HUES64 (cell line): ENCODE results near the gene OR1I1.

Experiments
- H3K27ac ChIP-seq: 2 replicates; pipeline ENCODE4 v1.7.0; 2013; ENCODE audit warnings: low read depth, low read length, inconsistent platforms
- H3K27me3 ChIP-seq: 2 replicates; pipeline ENCODE4 v1.6.1; 2013; ENCODE audit warnings: mild to moderate bottlenecking, low read length; ENCODE audit not compliant: insufficient read depth
- H3K36me3 ChIP-seq: 2 replicates; pipeline ENCODE4 v1.6.1; 2013; ENCODE audit warnings: mild to moderate bottlenecking, low read length; ENCODE audit not compliant: insufficient read depth
- H3K4me1 ChIP-seq: 2 replicates; pipeline ENCODE4 v1.6.1; 2013; ENCODE audit warnings: mild to moderate bottlenecking, low read length, moderate library complexity; ENCODE audit not compliant: insufficient read depth
- H3K4me3 ChIP-seq: 2 replicates; pipeline ENCODE4 v1.5.1; 2013; ENCODE audit warnings: mild to moderate bottlenecking, low read length, moderate library complexity
- H3K9ac ChIP-seq: 2 replicates; pipeline ENCODE4 v1.6.1; 2013; ENCODE audit warnings: mild to moderate bottlenecking, low read depth, low read length
- H3K9me3 ChIP-seq: 2 replicates; pipeline ENCODE4 v1.6.1; 2013; ENCODE audit warnings: low read depth, low read length; ENCODE audit not compliant: insufficient read depth
- WGBS: fragments of 150-250, 120-280 bp; methylation state at CpG from one replicate; pipeline ENCODE4 v1.1.7; 2013; ENCODE audit warnings: missing lambda C conversion rate; 5-methylcytosine and 5-hydroxymethylcytosine counted together

Gene OR1I1

DNA sequence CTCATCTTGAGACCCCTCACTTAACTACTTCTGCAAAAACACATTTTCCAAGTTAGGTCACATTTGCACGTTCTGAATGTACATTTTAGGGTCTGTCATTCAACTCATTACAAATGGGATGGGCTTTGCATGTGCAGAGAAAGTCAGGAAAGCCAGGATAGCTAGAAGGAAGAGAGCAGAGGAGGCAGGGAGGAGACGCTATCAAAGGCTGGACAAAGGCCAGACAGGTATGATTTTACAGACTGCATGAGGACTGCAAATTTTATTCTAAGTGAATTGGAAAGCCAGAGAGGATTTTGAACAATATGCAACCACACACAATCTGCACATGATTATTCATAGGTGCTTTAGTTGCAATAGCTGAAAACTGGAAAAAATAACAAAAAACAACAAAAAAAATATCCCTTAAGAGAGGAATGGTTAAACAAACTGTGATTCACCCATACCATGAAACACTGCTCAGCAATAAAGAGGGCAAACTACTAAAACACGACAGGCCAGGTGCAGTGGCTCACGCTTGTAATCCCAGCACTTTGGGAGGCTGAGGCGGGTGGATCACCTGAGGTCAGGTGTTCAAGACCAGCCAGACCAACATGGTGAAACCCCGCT lies 46.3 kb downstream of the OR1I1 start:
- 82% methylated on average over 5 of the region's 6 CpGs for WGBS
- Histone ChIP-seq H3K4me3 (no peak overlapping the region), H3K9ac (no peak overlapping the region), H3K27me3 (no peaks in the 10 kb centered on the region), H3K27ac (no peak overlapping the region), H3K4me1 (peaks cover 9% of the 10 kb centered on the region; the same call in 1 of the 2 replicates), H3K9me3 (no peaks in the 10 kb centered on the region), H3K36me3 (0 out of 2 replicates have a peak, but pooled peaks cover 4% of the 10 kb centered on the region)

DNA sequence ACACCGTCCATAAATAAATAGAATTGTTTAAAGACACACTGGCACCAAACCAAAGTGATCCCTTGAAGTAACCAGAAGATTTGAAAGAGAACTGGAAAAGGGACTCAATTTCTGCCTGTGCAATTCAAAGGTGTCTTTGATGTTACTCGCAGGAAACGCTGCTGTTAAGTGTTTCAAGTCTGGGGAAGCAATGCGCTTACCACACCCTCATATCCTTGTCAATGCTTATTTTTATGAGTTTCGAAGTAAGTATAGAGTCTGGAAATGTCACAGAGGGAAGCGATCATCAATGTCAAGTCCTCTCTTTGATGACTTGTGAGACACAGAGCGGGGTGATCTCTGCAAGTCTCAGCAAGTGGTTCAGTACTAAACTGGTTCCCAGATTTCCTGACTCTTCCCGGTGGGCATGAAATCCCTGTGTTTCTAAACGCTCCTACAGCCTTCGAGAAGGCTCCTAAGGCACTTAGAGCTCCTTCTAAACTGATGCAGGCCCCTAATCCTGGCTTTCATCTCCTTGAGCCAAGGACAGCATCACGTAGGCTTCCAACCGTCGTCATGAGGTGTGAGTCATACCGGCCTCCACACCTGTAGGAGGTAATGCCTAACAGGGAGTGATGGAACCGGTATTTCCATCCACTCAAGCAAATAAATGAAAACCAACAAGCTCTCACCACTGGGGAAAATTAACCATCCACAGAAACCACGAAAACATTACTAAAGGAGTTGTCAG lies 48.0 kb downstream of the OR1I1 start:
- WGBS = 76% methylated on average over 13 of the region's 16 CpGs
- Histone ChIP-seq H3K27me3 (no peaks in the 10 kb centered on the region), H3K4me1 (peaks cover 4% of the 10 kb centered on the region; the same call in 1 of the 2 replicates), H3K36me3 (no peaks in the 10 kb centered on the region), H3K4me3 (no peak overlapping the region), H3K27ac (no peak overlapping the region), H3K9me3 (no peaks in the 10 kb centered on the region), H3K9ac (no peak overlapping the region)

DNA sequence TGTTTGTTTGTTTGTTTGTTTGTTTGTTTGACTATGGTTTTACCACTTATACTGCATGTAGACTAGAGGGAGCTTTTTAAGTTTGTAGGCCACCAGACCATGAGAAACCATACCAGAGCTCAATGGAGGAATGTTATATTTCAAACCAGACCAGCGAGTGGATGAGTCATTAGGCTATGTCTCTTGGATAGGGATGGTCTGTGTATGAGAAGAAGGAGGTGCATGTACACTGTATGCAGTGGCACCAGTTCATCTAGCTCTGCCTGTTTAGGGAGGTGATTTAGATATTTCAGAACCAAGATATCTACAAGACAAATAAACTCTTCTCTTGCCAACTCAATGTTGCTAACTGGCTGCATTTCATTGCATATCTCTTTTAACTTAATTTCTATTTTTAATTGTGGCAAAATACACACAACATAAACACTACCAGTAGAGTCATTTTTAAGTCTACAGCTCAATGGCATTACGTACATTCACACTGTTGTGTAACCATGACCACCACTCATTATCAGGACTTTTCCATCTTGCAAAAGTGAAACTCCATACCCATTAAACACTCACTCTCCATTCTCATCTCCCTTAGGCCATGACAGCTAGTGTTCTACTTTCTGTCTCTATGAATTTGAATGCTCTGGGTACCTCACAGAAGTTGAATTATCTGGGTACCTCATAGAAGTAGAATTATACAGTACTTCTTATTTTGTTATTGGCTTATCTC lies 54.4 kb downstream of the OR1I1 start:
- H3K9ac ChIP-seq = no peak overlapping the region
- H3K27ac ChIP-seq = no peak overlapping the region
- H3K27me3 ChIP-seq = no peaks in the 10 kb centered on the region
- 78% methylated on average over 2 of the region's 2 CpGs for WGBS
- H3K36me3 ChIP-seq = no peaks in the 10 kb centered on the region
- H3K4me1 ChIP-seq = no peaks in the 10 kb centered on the region
- peaks cover 22% of the 10 kb centered on the region for H3K9me3 ChIP-seq
- no peak overlapping the region for H3K4me3 ChIP-seq

DNA sequence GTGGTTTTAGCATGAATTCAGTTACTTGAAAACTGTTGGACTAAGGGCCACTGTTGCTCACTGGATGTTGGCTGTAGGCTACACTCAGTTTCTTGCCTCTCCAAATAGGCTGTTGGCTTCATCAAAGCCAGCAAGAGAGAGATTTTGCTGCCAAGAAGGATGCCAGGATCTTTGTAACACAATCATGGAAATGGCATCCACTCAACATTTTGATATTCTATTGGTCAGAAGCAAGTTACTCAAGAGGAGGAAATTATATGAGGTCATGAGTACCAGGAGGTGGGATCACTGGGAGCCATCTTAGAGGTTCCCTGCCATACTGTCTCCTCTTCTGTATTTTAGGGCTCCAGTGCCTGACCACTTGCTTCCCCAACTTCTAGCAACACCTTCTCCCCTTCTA lies 55.8 kb downstream of the OR1I1 start:
- Histone ChIP-seq H3K36me3 (no peaks in the 10 kb centered on the region), H3K4me3 (no peak overlapping the region), H3K9me3 (peaks cover 22% of the 10 kb centered on the region), H3K4me1 (no peaks in the 10 kb centered on the region), H3K27ac (no peak overlapping the region), H3K27me3 (no peaks in the 10 kb centered on the region), H3K9ac (no peak overlapping the region)

DNA sequence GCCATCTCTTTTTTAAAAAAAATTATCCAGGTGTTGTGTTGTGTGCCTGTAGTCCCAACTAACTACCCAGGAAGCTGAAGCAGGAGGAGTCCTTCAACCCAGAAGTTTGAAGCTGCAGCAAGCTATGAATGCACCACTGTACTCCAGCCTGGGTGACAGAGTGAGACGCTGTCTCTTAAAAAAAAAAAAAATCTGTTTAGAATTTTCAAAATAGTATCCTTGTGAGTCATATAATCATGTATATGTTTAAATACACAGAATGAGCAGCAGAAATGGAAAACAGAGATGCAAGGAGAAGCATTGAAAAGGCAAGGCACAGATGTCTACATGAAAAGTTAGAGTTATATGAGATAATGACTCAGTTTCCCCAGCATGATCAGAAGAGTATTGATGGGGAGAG lies 56.4 kb downstream of the OR1I1 start:
- H3K9me3 ChIP-seq = peaks cover 22% of the 10 kb centered on the region
- 83% methylated on average over 1 of the region's 1 CpG for WGBS
- H3K9ac ChIP-seq = no peak overlapping the region
- H3K27me3 ChIP-seq = no peaks in the 10 kb centered on the region
- no peak overlapping the region for H3K27ac ChIP-seq
- H3K36me3 ChIP-seq = no peaks in the 10 kb centered on the region
- no peaks in the 10 kb centered on the region for H3K4me1 ChIP-seq
- H3K4me3 ChIP-seq = no peak overlapping the region

DNA sequence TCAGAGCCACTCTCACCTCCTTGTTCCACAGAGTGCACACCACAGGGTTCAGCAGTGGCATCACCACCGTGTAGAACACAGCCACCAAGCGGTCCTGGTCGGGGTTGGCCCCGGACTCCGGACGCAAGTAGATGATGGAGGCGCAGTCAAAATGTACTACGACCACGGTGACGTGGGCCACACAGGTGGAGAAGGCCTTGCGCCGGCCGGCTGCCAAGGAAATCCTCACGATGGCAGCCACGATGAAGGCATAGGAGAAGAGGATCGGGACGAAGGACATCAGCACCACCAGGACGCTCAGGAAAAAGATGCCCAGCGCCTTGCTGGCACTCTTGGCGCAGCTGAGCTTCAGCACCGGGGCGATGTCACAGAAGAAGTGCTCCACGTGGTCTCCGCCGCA lies 59.1 kb downstream of the OR1I1 start:
- no peak overlapping the region for H3K9ac ChIP-seq
- 93% methylated on average over 25 of the region's 25 CpGs for WGBS
- no peaks in the 10 kb centered on the region for H3K27me3 ChIP-seq
- H3K9me3 ChIP-seq = peaks cover 22% of the 10 kb centered on the region
- no peaks in the 10 kb centered on the region for H3K36me3 ChIP-seq
- H3K4me3 ChIP-seq = no peak overlapping the region
- no peak overlapping the region for H3K27ac ChIP-seq
- H3K4me1 ChIP-seq = no peaks in the 10 kb centered on the region

DNA sequence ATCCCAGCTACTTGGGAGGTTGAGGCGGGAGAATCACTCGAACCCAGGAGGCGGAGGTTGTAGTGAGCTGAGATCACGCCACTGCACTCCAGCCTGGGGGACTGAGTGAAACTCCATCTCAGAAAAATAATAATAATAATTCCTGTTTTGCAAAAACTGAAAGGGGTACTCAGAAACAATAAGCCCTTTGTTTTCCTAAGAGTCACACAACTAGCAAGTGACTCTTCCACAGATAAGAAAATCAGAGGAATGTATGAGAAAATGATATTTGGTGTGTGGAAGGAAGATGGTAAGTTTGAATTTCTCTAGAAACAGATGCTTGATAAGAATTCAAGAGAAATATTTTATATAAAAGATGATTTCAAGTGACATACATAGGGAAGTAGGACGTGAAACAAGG lies 60.3 kb downstream of the OR1I1 start:
- peaks cover 22% of the 10 kb centered on the region for H3K9me3 ChIP-seq

More for the DNA sequence above, 60.3 kb downstream of the OR1I1 start:
- Histone ChIP-seq H3K36me3 (no peaks in the 10 kb centered on the region), H3K27me3 (no peaks in the 10 kb centered on the region), H3K4me3 (no peak overlapping the region), H3K4me1 (no peaks in the 10 kb centered on the region), H3K27ac (no peak overlapping the region), H3K9ac (no peak overlapping the region)
- 87% methylated on average over 5 of the region's 5 CpGs for whole genome bisulfite sequencing
